ENCODE data around the gene SHISAL2B.

The SHISAL2B gene

DNA sequence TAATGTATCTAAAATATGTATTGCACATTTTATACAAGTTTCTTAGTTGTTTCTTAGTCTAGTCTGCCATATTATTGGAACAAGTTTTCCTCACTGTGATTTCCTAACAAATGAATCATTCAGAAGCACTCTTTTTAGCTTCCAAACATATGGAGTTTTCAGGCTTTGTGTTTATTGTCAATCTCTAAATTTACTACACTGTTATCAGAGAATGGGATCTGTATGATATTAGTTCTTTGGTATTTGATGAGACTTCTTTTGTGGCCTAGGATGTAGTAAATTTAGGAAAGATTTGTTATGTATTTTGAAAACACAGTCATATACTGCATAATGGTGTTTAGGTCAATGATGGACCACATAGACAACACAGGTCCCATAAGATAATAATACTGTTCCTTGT lies 52.5 kb downstream of the SHISAL2B start:
- DNase-seq (ENCODE audit: low spot score), result no peak
- TF ChIP-seq, protein P1, sequence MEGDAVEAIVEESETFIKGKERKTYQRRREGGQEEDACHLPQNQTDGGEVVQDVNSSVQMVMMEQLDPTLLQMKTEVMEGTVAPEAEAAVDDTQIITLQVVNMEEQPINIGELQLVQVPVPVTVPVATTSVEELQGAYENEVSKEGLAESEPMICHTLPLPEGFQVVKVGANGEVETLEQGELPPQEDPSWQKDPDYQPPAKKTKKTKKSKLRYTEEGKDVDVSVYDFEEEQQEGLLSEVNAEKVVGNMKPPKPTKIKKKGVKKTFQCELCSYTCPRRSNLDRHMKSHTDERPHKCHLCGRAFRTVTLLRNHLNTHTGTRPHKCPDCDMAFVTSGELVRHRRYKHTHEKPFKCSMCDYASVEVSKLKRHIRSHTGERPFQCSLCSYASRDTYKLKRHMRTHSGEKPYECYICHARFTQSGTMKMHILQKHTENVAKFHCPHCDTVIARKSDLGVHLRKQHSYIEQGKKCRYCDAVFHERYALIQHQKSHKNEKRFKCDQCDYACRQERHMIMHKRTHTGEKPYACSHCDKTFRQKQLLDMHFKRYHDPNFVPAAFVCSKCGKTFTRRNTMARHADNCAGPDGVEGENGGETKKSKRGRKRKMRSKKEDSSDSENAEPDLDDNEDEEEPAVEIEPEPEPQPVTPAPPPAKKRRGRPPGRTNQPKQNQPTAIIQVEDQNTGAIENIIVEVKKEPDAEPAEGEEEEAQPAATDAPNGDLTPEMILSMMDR (IDR thresholded peaks at IDR 0.05; ENCODE audit: extremely low read depth, missing control alignments), result no peak

DNA sequence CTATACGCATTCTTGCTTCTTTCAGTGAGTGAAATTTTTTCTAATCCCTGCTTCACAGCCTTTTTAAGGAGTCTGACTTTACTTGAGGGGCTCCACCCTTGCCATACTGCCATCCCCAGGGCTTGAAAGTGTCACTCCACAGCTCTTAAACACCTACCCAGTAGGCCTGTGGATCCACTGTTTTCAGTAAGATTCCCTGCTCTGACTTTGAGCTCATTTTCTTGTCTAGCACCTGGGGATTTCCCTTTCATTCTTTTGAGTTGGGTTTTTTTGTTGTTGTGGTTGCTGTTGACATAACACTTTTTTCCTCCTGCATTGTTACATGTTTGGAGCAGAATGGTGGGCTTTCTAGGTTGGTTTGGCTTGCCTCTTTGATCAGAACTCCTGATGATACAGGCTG lies 54.6 kb downstream of the SHISAL2B start:
- TF ChIP-seq, protein P1 (IDR thresholded peaks at IDR 0.05; ENCODE audit: extremely low read depth, missing control alignments), result no peak
- DNase-seq (ENCODE audit: low spot score), result peak; percentile 6

DNA sequence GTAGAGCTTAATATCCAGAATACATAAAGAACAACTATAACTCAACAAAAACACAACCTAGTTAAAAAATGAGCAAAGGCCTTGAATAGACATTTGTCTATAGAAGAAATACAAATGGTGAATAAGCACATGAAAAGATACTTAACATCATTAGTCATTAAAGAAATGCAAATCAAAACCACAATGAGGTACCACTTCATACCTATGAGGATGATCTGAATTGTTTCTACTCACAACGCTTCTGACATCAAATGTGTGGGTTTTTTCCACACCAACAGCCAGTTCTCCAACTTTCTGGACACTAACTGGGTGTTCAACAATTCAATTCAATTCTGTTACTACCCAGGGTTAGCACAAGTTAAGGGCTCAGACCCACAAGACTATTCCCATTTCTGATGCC lies 56.1 kb downstream of the SHISAL2B start:
- TF ChIP-seq, protein P1 (IDR thresholded peaks at IDR 0.05; ENCODE audit: extremely low read depth, missing control alignments), result no peak
- no peak for DNase-seq (ENCODE audit: low spot score)

DNA sequence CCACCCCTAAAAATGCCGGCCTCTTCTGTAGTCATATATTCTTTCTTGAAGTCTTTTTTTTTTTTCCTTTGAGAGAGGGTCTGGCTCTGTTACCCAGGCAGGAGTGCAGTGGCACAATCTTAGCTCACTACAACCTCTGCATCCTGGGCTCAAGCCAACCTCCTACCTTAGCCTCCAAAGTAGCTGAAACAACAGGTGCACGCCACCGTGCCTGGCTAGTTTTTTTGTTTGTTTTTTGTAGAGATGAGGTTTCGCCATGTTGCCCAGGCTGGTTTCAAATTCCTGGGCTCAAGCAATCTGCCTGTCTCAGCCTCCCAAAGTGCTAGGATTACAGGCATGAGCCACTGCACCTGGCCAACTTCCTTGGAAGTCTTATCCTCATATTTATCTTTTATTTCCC lies 59.1 kb downstream of the SHISAL2B start:
- TF ChIP-seq, protein P1 (IDR thresholded peaks at IDR 0.05; ENCODE audit: extremely low read depth, missing control alignments), result no peak
- no peak for DNase-seq (ENCODE audit: low spot score)

DNA sequence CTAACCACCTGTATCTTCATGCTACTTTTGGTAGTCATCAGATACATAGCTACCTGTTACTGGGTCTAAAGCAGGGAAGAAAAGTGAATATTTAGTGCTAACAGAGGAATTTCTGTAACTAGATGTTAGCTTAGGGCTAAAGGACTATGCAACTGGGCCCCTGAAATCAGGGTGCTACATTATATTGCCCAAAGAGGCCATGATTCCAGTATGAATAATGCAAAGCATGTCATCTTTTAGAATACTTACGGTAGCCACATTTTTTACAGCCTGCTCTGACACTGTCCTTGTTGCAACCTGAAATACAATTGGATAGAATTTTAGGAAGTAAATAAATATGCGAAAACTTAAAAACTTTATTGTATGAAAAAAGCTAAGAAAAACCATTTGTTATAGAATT lies 63.8 kb downstream of the SHISAL2B start:
- TF ChIP-seq, protein P1 (IDR thresholded peaks at IDR 0.05; ENCODE audit: extremely low read depth, missing control alignments), result no peak
- DNase-seq (ENCODE audit: low spot score), result no peak

DNA sequence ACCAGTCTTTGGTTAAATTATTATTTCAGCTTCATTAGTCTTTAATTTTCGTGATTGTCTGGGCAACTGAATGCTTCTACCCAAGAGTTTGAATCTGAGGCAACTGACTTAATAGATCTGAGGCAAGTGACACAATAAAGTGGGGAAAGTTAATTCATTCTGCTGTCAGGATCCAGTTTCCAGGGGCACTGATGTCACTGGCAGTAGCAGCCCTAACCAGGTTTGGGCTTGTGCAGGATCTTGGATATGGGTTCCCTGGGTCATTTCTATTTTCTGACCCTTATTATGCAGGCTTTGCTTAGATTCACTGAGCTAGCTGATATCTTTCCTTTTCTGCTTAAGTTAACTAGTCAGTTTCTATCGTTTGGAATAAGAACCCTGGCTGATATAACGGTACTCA lies 68.6 kb downstream of the SHISAL2B start:
- TF ChIP-seq, protein P1 (IDR thresholded peaks at IDR 0.05; ENCODE audit: extremely low read depth, missing control alignments), result no peak
- no peak for DNase-seq (ENCODE audit: low spot score)

DNA sequence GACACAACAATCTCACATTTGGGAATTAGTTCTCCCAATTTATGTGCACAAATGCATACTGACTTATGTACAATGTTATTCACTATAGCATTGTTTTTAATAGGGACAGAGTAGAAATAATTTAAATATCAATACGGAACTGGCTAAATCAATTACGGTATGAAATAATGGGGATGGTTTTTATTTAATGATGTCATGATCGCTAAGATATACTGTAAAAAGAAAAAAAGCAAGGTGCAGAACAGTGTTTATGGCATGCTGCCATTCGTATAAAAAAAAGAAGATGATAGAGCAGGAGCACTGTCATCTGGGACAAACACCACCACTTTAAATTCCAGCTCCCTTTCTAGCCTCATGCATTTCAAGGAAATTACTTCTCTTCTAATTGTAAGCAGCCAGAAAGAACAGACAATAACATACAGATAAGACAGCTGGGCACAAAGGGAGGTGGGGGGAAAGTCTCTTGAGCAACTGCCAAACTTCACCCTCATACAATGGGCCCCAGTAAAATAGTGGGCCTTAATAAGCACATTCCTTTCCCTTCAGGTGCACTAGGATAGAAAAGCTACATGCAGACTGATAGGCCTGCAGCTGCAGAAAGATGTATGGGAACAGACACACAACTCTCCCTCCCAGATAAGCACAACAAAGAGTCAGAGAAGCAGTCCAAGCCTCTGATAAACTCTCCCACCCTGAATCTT lies 69.8 kb downstream of the SHISAL2B start:
- no peak for DNase-seq (ENCODE audit: low spot score)
- TF ChIP-seq, protein P1 (IDR thresholded peaks at IDR 0.05; ENCODE audit: extremely low read depth, missing control alignments), result no peak
